Keratinocyte (primary cell): ENCODE results near the gene FXYD1.

Experiments
- CTCF ChIP-seq, 3 experiments: IDR thresholded peaks in 1 of 3; conservative IDR thresholded peaks in 1 of 3; optimal IDR thresholded peaks in 1 of 3; 2 replicates in 2 of 3; 3 replicates in 1 of 3; pipeline versions ENCODE3 to v1.5.1; 2011; ENCODE audit warnings: low read length in 3 of 3, mild to moderate bottlenecking in 3 of 3, moderate library complexity in 2 of 3, control low read depth in 1 of 3, inconsistent platforms in 1 of 3; ENCODE audit not compliant: insufficient read depth in 2 of 3; ENCODE audit errors: extremely low read depth in 1 of 3
- EZH2 ChIP-seq: IDR thresholded peaks from one replicate; pipeline ENCODE4 v1.6.1; 2012; ENCODE audit warnings: inconsistent platforms, mild to moderate bottlenecking, low read length, moderate library complexity

- TF ChIP-seq CTCF (optimal IDR thresholded peaks at IDR 0.05 in 1 of 3, IDR thresholded peaks at IDR 0.05 in 1 of 3, conservative IDR thresholded peaks at IDR 0.05 in 1 of 3; ENCODE audit: extremely low read depth in 1 of 3, insufficient read depth in 2 of 3, low read length in 3 of 3) (no peak), EZH2 (no peak)
These were observed 2.4 kb upstream of the FXYD1 start for GRCh38 chr19:35136231-35136630.
